Left ventricle myocardium inferior (tissue), 1 donor: ENCODE measurements around the gene TMX3. TPM values are rescaled to one million over a fixed set of nuclear protein-coding genes. Genes with fewer than 3 reads are reported as not detected.

Source experiments
- DNase-seq: peaks from one replicate; pipeline ENCODE4 v3.0.0-alpha.2; 2020
- H3K27ac ChIP-seq: fragments of 200-600 bp; replicated peaks from 2 replicates; pipeline ENCODE4 v1.8.0; 2021
- H3K27me3 ChIP-seq: fragments of 200-600 bp; 2 replicates; pipeline ENCODE4 v1.8.0; 2021; ENCODE audit warnings: low read depth
- H3K36me3 ChIP-seq: fragments of 200-600 bp; 2 replicates; pipeline ENCODE4 v1.8.0; 2021
- H3K4me1 ChIP-seq: fragments of 200-600 bp; 2 replicates; pipeline ENCODE4 v1.8.0; 2021
- H3K4me3 ChIP-seq: fragments of 200-600 bp; 2 replicates; pipeline ENCODE4 v1.8.0; 2021; ENCODE audit warnings: mild to moderate bottlenecking, moderate library complexity
- H3K9me3 ChIP-seq: fragments of 200-600 bp; replicated peaks from 2 replicates; pipeline ENCODE4 v1.8.0; 2021
- intact Hi-C: fragments of 100-400 bp; cut with micrococcal nuclease; formaldehyde crosslinking; loops from one replicate; pipeline ENCODE4 v1.11.0; 2022
- total RNA-seq: library from RNA; stranded (reverse); fragmentation: NEBNext Ultra II Directional; extraction: Animal tissue kit (Norgen Biotek cat#: 25700); gene quantifications from one replicate; pipeline ENCODE4 v1.2.1, GENCODE V29; 2021
- TF ChIP-seq, protein P1 (sequence below): fragments of 200-600 bp; IDR thresholded peaks from 2 replicates; pipeline ENCODE4 v1.8.0; 2021; ENCODE audit warnings: antibody characterized with exemption, mild to moderate bottlenecking, borderline replicate concordance
- donor health status: DM: no; HTN: yes; CAD: no; lungs with severe emphysema.

Gene TMX3
- total RNA-seq, 1 donor from 2014 or later = 26.3 TPM

DNA sequence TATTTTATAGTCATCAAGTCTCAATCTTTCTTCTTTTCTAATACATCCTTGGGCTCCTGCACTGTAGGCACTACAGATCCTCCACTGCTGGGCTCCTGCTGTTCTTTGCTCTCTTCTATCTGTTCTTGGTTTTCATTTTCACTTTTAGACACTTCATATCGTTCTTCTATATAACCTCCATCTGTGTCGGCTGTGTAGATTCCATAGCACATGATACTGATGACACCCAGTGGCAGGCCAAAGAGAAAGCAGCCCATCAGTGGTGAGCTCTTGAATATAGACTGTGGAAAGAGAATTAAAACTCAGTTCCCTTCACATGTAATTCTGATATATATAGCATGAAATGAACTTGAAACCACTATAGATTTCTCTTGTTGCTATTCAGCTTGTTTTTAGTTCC is 38.0 kb downstream of the TMX3 start:
- Histone ChIP-seq H3K4me1 (no peaks in the 10 kb centered on the region), H3K36me3 (peaks cover 66% of the 10 kb centered on the region), H3K4me3 (no peak overlapping the region), H3K27me3 (no peaks in the 10 kb centered on the region), H3K9me3 (no peaks in the 10 kb centered on the region), H3K27ac (no peak overlapping the region)
- TF ChIP-seq, protein P1, sequence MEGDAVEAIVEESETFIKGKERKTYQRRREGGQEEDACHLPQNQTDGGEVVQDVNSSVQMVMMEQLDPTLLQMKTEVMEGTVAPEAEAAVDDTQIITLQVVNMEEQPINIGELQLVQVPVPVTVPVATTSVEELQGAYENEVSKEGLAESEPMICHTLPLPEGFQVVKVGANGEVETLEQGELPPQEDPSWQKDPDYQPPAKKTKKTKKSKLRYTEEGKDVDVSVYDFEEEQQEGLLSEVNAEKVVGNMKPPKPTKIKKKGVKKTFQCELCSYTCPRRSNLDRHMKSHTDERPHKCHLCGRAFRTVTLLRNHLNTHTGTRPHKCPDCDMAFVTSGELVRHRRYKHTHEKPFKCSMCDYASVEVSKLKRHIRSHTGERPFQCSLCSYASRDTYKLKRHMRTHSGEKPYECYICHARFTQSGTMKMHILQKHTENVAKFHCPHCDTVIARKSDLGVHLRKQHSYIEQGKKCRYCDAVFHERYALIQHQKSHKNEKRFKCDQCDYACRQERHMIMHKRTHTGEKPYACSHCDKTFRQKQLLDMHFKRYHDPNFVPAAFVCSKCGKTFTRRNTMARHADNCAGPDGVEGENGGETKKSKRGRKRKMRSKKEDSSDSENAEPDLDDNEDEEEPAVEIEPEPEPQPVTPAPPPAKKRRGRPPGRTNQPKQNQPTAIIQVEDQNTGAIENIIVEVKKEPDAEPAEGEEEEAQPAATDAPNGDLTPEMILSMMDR = no peak
- intact Hi-C loops = no loop called here
- no peak for DNase-seq

DNA sequence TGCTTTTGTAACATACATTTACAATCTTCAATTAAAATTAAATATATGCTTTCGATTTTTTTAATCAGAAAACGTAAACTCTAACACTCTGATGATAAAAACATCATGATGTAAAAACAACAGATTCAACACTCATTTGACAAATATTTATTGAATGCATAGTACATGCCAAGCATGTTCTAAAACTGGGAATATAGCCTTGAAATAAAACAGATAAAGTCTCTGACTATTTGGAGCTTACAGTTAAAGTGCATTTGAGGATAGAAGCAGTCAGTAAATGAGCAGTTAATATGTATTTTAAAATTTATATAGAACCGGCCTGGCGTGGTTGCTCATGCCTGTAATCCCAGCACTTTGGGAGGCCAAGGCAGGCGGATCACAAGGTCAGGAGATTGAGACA is 47.8 kb downstream of the TMX3 start:
- intact Hi-C loops = no loop called here
- Histone ChIP-seq H3K36me3 (no peaks in the 10 kb centered on the region), H3K27ac (no peak overlapping the region), H3K27me3 (no peaks in the 10 kb centered on the region), H3K9me3 (no peaks in the 10 kb centered on the region), H3K4me3 (no peak overlapping the region), H3K4me1 (no peaks in the 10 kb centered on the region)
- TF ChIP-seq, protein P1 = no peak
- DNase-seq = no peak

DNA sequence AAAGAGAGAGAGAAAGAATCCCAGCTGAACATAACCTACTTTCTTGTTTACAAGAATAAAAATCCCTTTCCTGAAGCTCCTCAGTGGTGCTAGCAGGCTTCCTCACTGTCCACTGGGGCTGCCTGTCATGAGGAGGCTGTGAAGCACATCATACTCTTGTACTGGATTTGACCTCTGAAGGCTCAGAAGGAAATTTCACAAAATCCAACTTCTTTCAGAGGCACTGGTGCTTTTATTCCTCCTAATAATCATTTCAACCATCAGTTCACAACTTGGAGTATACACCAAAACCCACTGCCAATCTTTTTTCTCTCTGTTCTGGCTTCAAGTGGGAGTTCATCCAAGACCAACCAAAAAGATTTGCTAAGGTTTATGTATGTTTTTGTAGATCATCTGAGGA is 48.5 kb downstream of the TMX3 start:
- H3K27ac ChIP-seq = no peak overlapping the region
- H3K4me1 ChIP-seq = no peaks in the 10 kb centered on the region
- peak; percentile 15 for DNase-seq
- TF ChIP-seq, protein P1 = no peak
- no peak overlapping the region for H3K4me3 ChIP-seq
- H3K36me3 ChIP-seq = no peaks in the 10 kb centered on the region
- H3K27me3 ChIP-seq = no peaks in the 10 kb centered on the region
- H3K9me3 ChIP-seq = no peaks in the 10 kb centered on the region
- intact Hi-C loops = no loop called here

DNA sequence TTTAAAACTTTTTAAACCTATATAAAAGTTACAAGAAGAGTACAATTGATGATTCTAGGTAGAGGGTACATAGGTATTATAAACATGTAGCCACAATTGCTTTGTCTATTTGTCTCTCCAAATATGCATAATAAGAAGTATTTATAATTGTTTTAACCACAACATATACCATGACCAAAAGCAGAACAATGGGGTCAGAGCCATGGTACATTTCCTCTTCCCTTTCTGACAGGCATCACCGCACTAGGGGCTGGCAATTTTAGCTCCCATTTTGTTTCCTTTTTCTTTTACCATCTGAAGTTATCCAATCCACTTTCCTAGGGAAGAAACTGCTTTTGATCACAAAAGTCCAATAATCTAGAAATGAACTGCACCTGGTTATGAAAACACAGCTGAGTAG is 49.3 kb downstream of the TMX3 start:
- Histone ChIP-seq H3K36me3 (no peaks in the 10 kb centered on the region), H3K27me3 (no peaks in the 10 kb centered on the region), H3K4me3 (no peak overlapping the region), H3K4me1 (no peaks in the 10 kb centered on the region), H3K27ac (no peak overlapping the region), H3K9me3 (no peaks in the 10 kb centered on the region)
- no peak for DNase-seq
- intact Hi-C loops = no loop called here
- TF ChIP-seq, protein P1 = no peak

DNA sequence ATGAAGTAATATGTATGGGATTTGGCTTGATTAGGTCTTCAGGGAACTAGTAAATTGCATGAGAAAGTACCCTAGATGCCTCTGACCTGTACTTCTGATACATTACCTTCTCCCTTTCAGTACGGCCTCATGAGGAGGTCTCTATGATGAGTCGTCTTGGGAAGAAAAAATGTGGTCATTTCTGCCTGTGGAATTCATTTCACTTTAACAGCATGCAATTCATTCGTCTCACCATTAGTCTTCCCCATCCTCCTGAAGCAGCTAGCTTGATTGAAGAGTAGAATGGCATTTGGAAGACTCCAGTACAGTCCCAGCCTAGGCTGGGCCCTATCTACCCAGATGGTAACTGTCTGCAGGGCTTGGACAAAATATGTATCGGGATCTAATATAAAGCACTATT is 52.2 kb downstream of the TMX3 start:
- TF ChIP-seq, protein P1 = no peak
- DNase-seq = no peak
- H3K4me1 ChIP-seq = no peaks in the 10 kb centered on the region
- H3K9me3 ChIP-seq = no peaks in the 10 kb centered on the region
- intact Hi-C loops = no loop called here
- H3K36me3 ChIP-seq = no peaks in the 10 kb centered on the region
- H3K27me3 ChIP-seq = no peaks in the 10 kb centered on the region
- no peak overlapping the region for H3K27ac ChIP-seq
- H3K4me3 ChIP-seq = no peak overlapping the region
